Peyer's patch (tissue), 4 donors: ENCODE results near the gene MCTP2. TPM values are rescaled to one million over a fixed set of nuclear protein-coding genes. Genes with fewer than 3 reads are reported as not detected.

Experiments
- DNase-seq, 3 donors: peaks; one replicate each; pipeline ENCODE4 v3.0.0-alpha.2; 2017 to 2019
- H3K27ac ChIP-seq, 4 donors: fragments of 200-600 bp; sonication (generic); one replicate each; pipeline ENCODE4 v1.5.1; 2016 to 2019
- H3K27me3 ChIP-seq, 2 donors: fragments of 200-600 bp; sonication (generic); one replicate each; pipeline ENCODE4 v1.5.1; 2019
- H3K36me3 ChIP-seq, 3 donors: fragments of 200-600 bp; sonication (generic); one replicate each; pipeline ENCODE4 v1.5.1; 2016 to 2019
- H3K4me1 ChIP-seq, 4 donors: fragments of 200-600 bp; sonication (generic); one replicate each; pipeline ENCODE4 v1.5.1; 2016 to 2019
- H3K4me3 ChIP-seq, 4 donors: fragments of 200-600 bp; sonication (generic); 1 replicate in 3 of 4; 2 replicates in 1 of 4; pipeline ENCODE4 v1.5.1; 2016 to 2019; ENCODE audit warnings: mild to moderate bottlenecking in 1 of 4
- H3K9me3 ChIP-seq, 4 donors: fragments of 200-600 bp; sonication (generic); one replicate each; pipeline ENCODE4 v1.5.1; 2016 to 2019; ENCODE audit warnings: mild to moderate bottlenecking in 1 of 4
- CTCF ChIP-seq, 6 experiments: fragments of 450-650 bp in 4 of 6; fragments of 200-600 bp in 2 of 6; sonication (generic) in 1 of 6; IDR thresholded peaks; one replicate each; pipeline ENCODE4 v1.5.1; 2017 to 2019; ENCODE audit warnings: antibody characterized with exemption in 6 of 6, mild to moderate bottlenecking in 3 of 6, moderate library complexity in 1 of 6
- POLR2A ChIP-seq, 2 donors: fragments of 450-650 bp; IDR thresholded peaks; one replicate each; pipeline ENCODE4 v1.5.1; 2017; ENCODE audit warnings: antibody characterized with exemption in 2 of 2, mild to moderate bottlenecking in 2 of 2, moderate library complexity in 2 of 2
- total RNA-seq, 4 donors: library from RNA; depleted of rRNA; stranded (reverse); fragments of >200 nt; gene quantifications; one replicate each; pipeline ENCODE4 v1.1.0, GENCODE V29; 2016

MCTP2 gene
- total RNA-seq, 4 donors from 2014 or later: 40.8 to 241 (median 74.0) TPM

- Histone ChIP-seq H3K9me3 (no peaks in the 10 kb centered on the region), H3K4me1 (no peaks in the 10 kb centered on the region), H3K27ac (peak overlapping the region in 1 of 4 donors; percentile 1), H3K27me3 (no peaks in the 10 kb centered on the region), H3K36me3 (no peaks in the 10 kb centered on the region), H3K4me3 (no peak overlapping the region)
- TF ChIP-seq CTCF (IDR thresholded peaks at IDR 0.05) (no peak), POLR2A (IDR thresholded peaks at IDR 0.05) (no peak)
- peak in 1 of 3 donors; percentile 56 for DNase-seq
Observed at GRCh38 chr15:94524565-94524964, 293.2 kb downstream of the MCTP2 start.

GRCh38 chr15:94526071-94526689, 294.8 kb downstream of the MCTP2 start:
- no peak overlapping the region for H3K27ac ChIP-seq
- DNase-seq: no peak
- H3K27me3 ChIP-seq: no peaks in the 10 kb centered on the region
- no peaks in the 10 kb centered on the region for H3K4me1 ChIP-seq
- H3K36me3 ChIP-seq: no peaks in the 10 kb centered on the region
- peak in 2 of 6 experiments; percentile 21 to 22 for TF ChIP-seq CTCF (IDR thresholded peaks at IDR 0.05)
- TF ChIP-seq POLR2A (IDR thresholded peaks at IDR 0.05): no peak
- H3K9me3 ChIP-seq: no peaks in the 10 kb centered on the region
- H3K4me3 ChIP-seq: no peak overlapping the region

GRCh38 chr15:94532226-94532625, 300.9 kb downstream of the MCTP2 start:
- no peaks in the 10 kb centered on the region for H3K36me3 ChIP-seq
- no peaks in the 10 kb centered on the region for H3K4me1 ChIP-seq
- no peaks in the 10 kb centered on the region for H3K9me3 ChIP-seq
- H3K4me3 ChIP-seq: no peak overlapping the region
- no peak overlapping the region for H3K27ac ChIP-seq
- no peak for DNase-seq
- no peaks in the 10 kb centered on the region for H3K27me3 ChIP-seq
- TF ChIP-seq CTCF (IDR thresholded peaks at IDR 0.05) (no peak), POLR2A (IDR thresholded peaks at IDR 0.05) (no peak)
